K562 (cell line): ENCODE data around the gene PTPN12. TPM values are rescaled to one million over a fixed set of nuclear protein-coding genes. Genes with fewer than 3 reads are reported as not detected.
A peak's percentile ranks its signal among the peaks of the same experiment; 100 is the strongest.

ENCODE experiments used
- ATAC-seq: fragments of 200-7000 bp; cut with Tn5 transposase; 3 replicates; pipeline ENCODE4 v1.9.1; 2020; ENCODE audit warnings: moderate library complexity
- BruUV-seq: library from RNA; stranded (reverse); fragments of 400-500 nt; replicated peaks from 2 replicates; lab custom pipeline; 2021; lab: Mats Ljungman, UMichigan
- CTCF ChIA-PET: fragments of 300-600 bp; formaldehyde crosslinking; extraction: SDS; loops from one replicate; lab custom pipeline; 2021; ENCODE audit warnings: low intra/inter-chr PET ratio; lab: Yijun Ruan, JAX
- POLR2A ChIA-PET: fragments of 300-600, 350-650 bp; sonication (Branson Sonifier 250); formaldehyde crosslinking; extraction: SDS; loops from one replicate; lab custom pipeline; 2021; ENCODE audit warnings: antibody characterized with exemption, inconsistent platforms; lab: Yijun Ruan, JAX
- DNase-seq, 4 experiments: peaks; one replicate each; pipeline versions ENCODE4 v3.0.0 to v3.0.0-alpha.2; 2011 to 2018; ENCODE audit warnings: low spot score in 3 of 4, mixed read lengths in 3 of 4; ENCODE audit errors: extremely low read depth in 1 of 4
- FAIRE-seq: peaks from 2 replicates; lab custom pipeline; 2011; peaks lifted over from hg19 to GRCh38; lab: Jason Lieb, UNC
- H2AFZ ChIP-seq: 2 replicates; pipeline ENCODE4 v1.6.0; 2011; ENCODE audit warnings: low read depth, low read length, control low read depth, inconsistent platforms
- H3K27ac ChIP-seq: fragments of 200-600 bp; 3 replicates; pipeline ENCODE4 v1.8.0; 2011; ENCODE audit warnings: low read depth, mild to moderate bottlenecking, control low read depth, inconsistent platforms, low read length, moderate library complexity, mixed read lengths; ENCODE audit errors: extremely low read depth
- H3K27me3 ChIP-seq, 2 experiments: fragments of 300-600 bp in 1 of 2; 2 replicates in 1 of 2; 3 replicates in 1 of 2; pipeline versions ENCODE4 v1.6.0 to v1.8.0; 2011; ENCODE audit warnings: inconsistent platforms in 2 of 2, low read length in 2 of 2, mild to moderate bottlenecking in 1 of 2, mixed read lengths in 1 of 2, moderate library complexity in 1 of 2; ENCODE audit not compliant: control insufficient read depth in 2 of 2, insufficient read depth in 2 of 2
- H3K36me3 ChIP-seq: fragments of 300-600 bp; 3 replicates; pipeline ENCODE4 v1.8.0; 2011; ENCODE audit warnings: mild to moderate bottlenecking, low read length, inconsistent platforms; ENCODE audit not compliant: control insufficient read depth, insufficient read depth
- H3K4me1 ChIP-seq, 2 experiments: fragments of 200-600 bp in 1 of 2; replicated peaks in 1 of 2; 2 replicates in 1 of 2; 3 replicates in 1 of 2; pipeline versions ENCODE4 v1.5.1 to v1.8.0; 2011; ENCODE audit warnings: inconsistent platforms in 2 of 2, low read length in 2 of 2, mild to moderate bottlenecking in 1 of 2, mixed read lengths in 1 of 2, moderate library complexity in 1 of 2; ENCODE audit not compliant: control insufficient read depth in 2 of 2, insufficient read depth in 2 of 2
- H3K4me2 ChIP-seq: 2 replicates; pipeline ENCODE4 v1.6.1; 2011; ENCODE audit warnings: low read length, control low read depth, inconsistent platforms, mixed read lengths; ENCODE audit not compliant: insufficient read depth
- H3K4me3 ChIP-seq: fragments of 200-600 bp; sonication (generic), shearing (Covaris generic); 2 replicates; pipeline ENCODE4 v1.5.1; 2016; ENCODE audit warnings: control low read depth, inconsistent platforms
- H3K79me2 ChIP-seq: fragments of 200-600 bp; 3 replicates; pipeline ENCODE4 v1.8.0; 2011; ENCODE audit warnings: low read length, inconsistent platforms; ENCODE audit not compliant: control insufficient read depth, insufficient read depth
- H3K9ac ChIP-seq, 2 experiments: 2 replicates each; pipeline versions ENCODE4 v1.6.0 to v1.6.1; 2011; ENCODE audit warnings: low read depth in 2 of 2, low read length in 2 of 2, control low read depth in 1 of 2, inconsistent platforms in 1 of 2, mild to moderate bottlenecking in 1 of 2, mixed read lengths in 1 of 2; ENCODE audit not compliant: insufficient read depth in 1 of 2
- H3K9me1 ChIP-seq: one replicate; pipeline ENCODE4 v1.6.0; 2011; ENCODE audit warnings: inconsistent platforms, mild to moderate bottlenecking, low read length, moderate library complexity; ENCODE audit not compliant: control insufficient read depth, insufficient read depth
- H3K9me3 ChIP-seq: replicated peaks from 2 replicates; pipeline ENCODE4 v1.5.1; 2011; ENCODE audit warnings: low read depth, low read length, inconsistent platforms; ENCODE audit not compliant: control insufficient read depth, insufficient read depth
- H4K20me1 ChIP-seq: replicated peaks from 2 replicates; pipeline ENCODE4 v1.6.1; 2011; ENCODE audit warnings: low read length, inconsistent platforms, mixed read lengths; ENCODE audit not compliant: control insufficient read depth, insufficient read depth
- BRF1 ChIP-seq: IDR thresholded peaks from 3 replicates; pipeline ENCODE4 v1.6.1; 2011; ENCODE audit warnings: borderline replicate concordance, mild to moderate bottlenecking; ENCODE audit not compliant: insufficient read length; ENCODE audit errors: extremely low read depth
- C11orf30 ChIP-seq: fragments of 450-650 bp; IDR thresholded peaks from 2 replicates; pipeline ENCODE4 v1.6.1; 2016; ENCODE audit warnings: low read depth, mild to moderate bottlenecking
- FIP1L1 ChIP-seq: fragments of 200-400 bp; formaldehyde crosslinking; IDR thresholded peaks from 2 replicates; pipeline ENCODE4 v1.6.1; 2018; ENCODE audit warnings: mild to moderate bottlenecking, low read depth, low read length; ENCODE audit not compliant: poor library complexity, severe bottlenecking
- HMBOX1 ChIP-seq: sonication (generic); IDR thresholded peaks from 2 replicates; pipeline ENCODE4 v1.6.1; 2016
- MAFF ChIP-seq: IDR thresholded peaks from 2 replicates; pipeline ENCODE4 v1.6.1; 2012; ENCODE audit warnings: low read length, improper control_type of control experiment
- MAFG ChIP-seq: fragments of 450-650 bp; conservative IDR thresholded peaks from 2 replicates; pipeline ENCODE4 v1.6.1; 2016; ENCODE audit warnings: missing genetic modification characterization, missing compliant biosample characterization
- MTA2 ChIP-seq: fragments of 450-650 bp; IDR thresholded peaks from 2 replicates; pipeline ENCODE4 v1.6.1; 2016; ENCODE audit warnings: low read depth
- NFE2 ChIP-seq: IDR thresholded peaks from 2 replicates; pipeline ENCODE4 v1.6.1; 2014; ENCODE audit warnings: antibody characterized with exemption, low read depth
- NR4A1 ChIP-seq, 2 experiments: fragments of 250-450 bp in 1 of 2; fragments of 450-650 bp in 1 of 2; sonication (Bioruptor Pico) in 1 of 2; IDR thresholded peaks; 2 replicates each; pipeline versions ENCODE4 v1.4.0 to v1.6.1; 2016 to 2020; ENCODE audit warnings: mild to moderate bottlenecking in 2 of 2, missing compliant biosample characterization in 1 of 2, missing genetic modification characterization in 1 of 2, moderate library complexity in 1 of 2
- RBM25 ChIP-seq: fragments of 200-400 bp; formaldehyde crosslinking; IDR thresholded peaks from 2 replicates; pipeline ENCODE4 v1.6.1; 2018; ENCODE audit warnings: low read length, low read depth, moderate library complexity; ENCODE audit not compliant: severe bottlenecking
- SP2 ChIP-seq: IDR thresholded peaks from 2 replicates; pipeline ENCODE4 v1.6.1; 2011; ENCODE audit warnings: mild to moderate bottlenecking, low read depth, low read length, moderate library complexity; ENCODE audit not compliant: poor library complexity, severe bottlenecking; ENCODE audit errors: extremely low read depth
- SRF ChIP-seq, 2 experiments: fragments of 250-450, 450-650 bp in 1 of 2; sonication (Bioruptor Pico) in 1 of 2; sonication (generic) in 1 of 2; formaldehyde crosslinking; IDR thresholded peaks; 2 replicates each; pipeline versions ENCODE4 v1.5.0 to v1.5.1; 2020 to 2022; ENCODE audit warnings: mild to moderate bottlenecking in 1 of 2, missing genetic modification reagents in 1 of 2
- TEAD4 ChIP-seq, 2 experiments: sonication (generic) in 1 of 2; formaldehyde crosslinking in 1 of 2; IDR thresholded peaks; 2 replicates each; pipeline versions ENCODE4 v1.6.1 to v1.8.0; 2012 to 2022; ENCODE audit warnings: borderline replicate concordance in 1 of 2, inconsistent platforms in 1 of 2, low read length in 1 of 2, mild to moderate bottlenecking in 1 of 2, missing genetic modification reagents in 1 of 2
- ZNF316 ChIP-seq: fragments of 450-650 bp; IDR thresholded peaks from 2 replicates; pipeline ENCODE4 v1.6.1; 2016
- WGBS: fragments of 100-300 bp; shearing (Covaris generic); methylation state at CpG from one replicate; pipeline ENCODE4 v1.1.6; 2016; ENCODE audit warnings: low coverage, mixed read lengths; ENCODE audit not compliant: insufficient coverage; ENCODE audit errors: missing lambda C conversion rate; 5-methylcytosine and 5-hydroxymethylcytosine counted together
- in situ Hi-C: fragments of 300-500 bp; cut with MboI; formaldehyde crosslinking; loops from 4 replicates; pipeline ENCODE4 v1.15.0; 2018; ENCODE audit warnings: inconsistent platforms, mixed read lengths
- intact Hi-C: fragments of 100-400 bp; cut with micrococcal nuclease; formaldehyde crosslinking; loops from 2 replicates; pipeline ENCODE4 v1.14.2; 2022
- polyA plus RNA-seq, 8 experiments: library from polyadenylated mRNA; depleted of rRNA in 4 of 8; stranded (reverse) in 5 of 8; unstranded in 3 of 8; fragments of >200 nt; fragmentation: Nextera tagmentation in 2 of 8; fragmentation: Illumina TruSeq in 1 of 8; extraction: Ambion mirVana in 2 of 8; extraction: Trizol in 1 of 8; gene quantifications; 2 replicates each; pipeline versions ENCODE4 v1.2.1 to v1.2.3, GENCODE V29; 2011 to 2014; ENCODE audit warnings: inconsistent platforms in 1 of 8, missing spikeins in 1 of 8
- total RNA-seq, 7 experiments: library from RNA; depleted of rRNA in 6 of 7; stranded (reverse); fragments of >200 nt in 6 of 7; fragmentation: Illumina TruSeq in 2 of 7; extraction: Trizol in 2 of 7; gene quantifications; 2 replicates each; pipeline versions ENCODE4 v1.2.1 to v1.2.3, GENCODE V29; 2011 to 2021; ENCODE audit warnings: low replicate concordance in 1 of 7

PTPN12 gene
- total and polyA plus RNA-seq, 9 of the 15 experiments (the other 6 are each of a cell fraction or from before 2014, with no cell fraction given): 15.3 to 79.8 (median 26.6) TPM

- FAIRE-seq: no peak
- no peak overlapping the region for H3K27ac ChIP-seq
- intact Hi-C loops (no loop called here), in situ Hi-C loops (no loop called here)
- no peaks in the 10 kb centered on the region for H3K9me3 ChIP-seq
- H3K4me1 ChIP-seq: no peaks in the 10 kb centered on the region
- H3K27me3 ChIP-seq: no peaks in the 10 kb centered on the region
- no peaks in the 10 kb centered on the region for H4K20me1 ChIP-seq
- H3K4me2 ChIP-seq: no peak overlapping the region
- H2AFZ ChIP-seq: no peak overlapping the region
- TF ChIP-seq SRF (CRISPR knock-in tag; IDR thresholded peaks at IDR 0.05) (peak in 1 of 2 experiments; percentile 77; a peak in 2 of 4 replicates), TEAD4 (IDR thresholded peaks at IDR 0.05; ENCODE audit: low read length) (peak; percentile 44; the same call in 1 of the 2 replicates), TEAD4 (CRISPR knock-in tag; IDR thresholded peaks at IDR 0.05; ENCODE audit: borderline replicate concordance) (no peak), MTA2 (no peak), ZNF316 (peak; percentile 83), C11orf30 (peak; percentile 68), BRF1 (no peak), MAFF (peak; percentile 1; the same call in 1 of the 2 replicates), NFE2 (peak; percentile 40; the same call in 1 of the 2 replicates), MAFG (0 out of 2 replicates have a peak, but pooled peaks have one; percentile 21), RBM25 (no peak), FIP1L1 (no peak), SP2 (no peak), NR4A1 (CRISPR knock-in tag; IDR thresholded peaks at IDR 0.05) (no peak), NR4A1 (tag; IDR thresholded peaks at IDR 0.05) (no peak), HMBOX1 (peak; percentile 63)
- peak; percentile 50; the same call in 2 of the 3 replicates for ATAC-seq
- peaks cover 40% of the 10 kb centered on the region for H3K36me3 ChIP-seq
- 90% methylated on average over 3 of the region's 3 CpGs for WGBS
- no peaks in the 10 kb centered on the region for H3K9me1 ChIP-seq
- DNase-seq: no peak
- H3K4me3 ChIP-seq: no peak overlapping the region
- ChIA-PET CTCF (no interaction called here), POLR2A (interaction anchor here (1.3 kb wide), 1 partner anchor 11 kb away, joined by 3 read pairs; no protein-coding TSS in a partner anchor)
- H3K79me2 ChIP-seq: peaks cover 35% of the 10 kb centered on the region
- H3K9ac ChIP-seq: no peak overlapping the region
- no TSS peak for BruUV-seq
These were observed 33.4 kb downstream of the PTPN12 start for GRCh38 chr7:77570330-77571011.
